GM12865 (cell line): ENCODE measurements around the gene GNG2.

Experiments used
- DNase-seq: peaks from one replicate; pipeline ENCODE4 v3.0.0; 2010; ENCODE audit warnings: low read depth
- H3K4me3 ChIP-seq: 2 replicates; pipeline ENCODE4 v1.5.1; 2011; ENCODE audit warnings: mild to moderate bottlenecking, low read depth, low read length, control low read depth
- CTCF ChIP-seq: IDR thresholded peaks from 2 replicates; pipeline ENCODE4 v1.5.1; 2011; ENCODE audit warnings: low read length, control low read depth, low read depth, inconsistent platforms; ENCODE audit not compliant: insufficient read depth; ENCODE audit errors: missing control alignments

The GNG2 gene

GRCh38 chr14:51850651-51851050 is 9.8 kb upstream of the GNG2 start:
- no peak for TF ChIP-seq CTCF
- no peak overlapping the region for H3K4me3 ChIP-seq
- DNase-seq: no peak

GRCh38 chr14:51852541-51852940 is 7.9 kb upstream of the GNG2 start:
- DNase-seq: no peak
- no peak overlapping the region for H3K4me3 ChIP-seq
- TF ChIP-seq CTCF: no peak

- H3K4me3 ChIP-seq: no peak overlapping the region
- no peak for DNase-seq
- TF ChIP-seq CTCF: no peak
Measured at GRCh38 chr14:51855234-51855633, 5.2 kb upstream of the GNG2 start.

GRCh38 chr14:51856792-51857296 is 3.6 kb upstream of the GNG2 start:
- DNase-seq: no peak
- TF ChIP-seq CTCF: no peak
- H3K4me3 ChIP-seq: no peak overlapping the region

- no peak overlapping the region for H3K4me3 ChIP-seq
- no peak for DNase-seq
- TF ChIP-seq CTCF: no peak
Measured at GRCh38 chr14:51859131-51859530, 1.3 kb upstream of the GNG2 start.

- DNase-seq: no peak
Measured at GRCh38 chr14:51860825-51861499, 550 bp downstream of the GNG2 start.

More at GRCh38 chr14:51860825-51861499, 550 bp downstream of the GNG2 start:
- no peak for TF ChIP-seq CTCF
- peak overlapping the region; percentile 86 for H3K4me3 ChIP-seq
